GM18909 (cell line): ENCODE data around the gene COL5A1.
"Not testable (repeated sequence)": the region's sequence is repeated elsewhere in the genome, so short reads cannot be mapped to it uniquely, and the experiment has no call there.

ENCODE experiments used
- ATAC-seq: cut with Tn5 transposase; IDR thresholded peaks from one replicate; pipeline ENCODE4 v1.9.1; 2021; ENCODE audit warnings: mild to moderate bottlenecking; ENCODE audit not compliant: unreplicated experiment, poor library complexity

The COL5A1 gene

GRCh38 chr9:134670851-134671281 is 29.3 kb downstream of the COL5A1 start:
- ATAC-seq: no peak

GRCh38 chr9:134671341-134672113 is 29.9 kb downstream of the COL5A1 start:
- no peak for ATAC-seq

GRCh38 chr9:134676361-134676760 is 34.8 kb downstream of the COL5A1 start:
- ATAC-seq: no peak

- ATAC-seq: no peak
These were observed 35.3 kb downstream of the COL5A1 start for GRCh38 chr9:134676886-134677285.

GRCh38 chr9:134677743-134678142 is 36.1 kb downstream of the COL5A1 start:
- ATAC-seq: no peak

GRCh38 chr9:134678206-134678605 is 36.6 kb downstream of the COL5A1 start:
- ATAC-seq: no peak

GRCh38 chr9:134678666-134679443 is 37.3 kb downstream of the COL5A1 start:
- no peak for ATAC-seq

GRCh38 chr9:134679616-134680392 is 38.2 kb downstream of the COL5A1 start:
- no peak for ATAC-seq

- ATAC-seq: no peak
These were observed 38.9 kb downstream of the COL5A1 start for GRCh38 chr9:134680393-134681060.

GRCh38 chr9:134681061-134681661 is 39.6 kb downstream of the COL5A1 start:
- ATAC-seq: no peak

- ATAC-seq: no peak
These were observed 40.4 kb downstream of the COL5A1 start for GRCh38 chr9:134682026-134682425.

- no peak for ATAC-seq
These were observed 41.2 kb downstream of the COL5A1 start for GRCh38 chr9:134682651-134683364.

- no peak for ATAC-seq
These were observed 42.2 kb downstream of the COL5A1 start for GRCh38 chr9:134683714-134684374.

GRCh38 chr9:134684375-134684723 is 42.7 kb downstream of the COL5A1 start:
- no peak for ATAC-seq

GRCh38 chr9:134684941-134685340 is 43.3 kb downstream of the COL5A1 start:
- not testable (repeated sequence) for ATAC-seq

- no peak for ATAC-seq
These were observed 44.2 kb downstream of the COL5A1 start for GRCh38 chr9:134685784-134686183.

GRCh38 chr9:134686896-134687295 is 45.3 kb downstream of the COL5A1 start:
- no peak for ATAC-seq

- no peak for ATAC-seq
These were observed 46.0 kb downstream of the COL5A1 start for GRCh38 chr9:134687556-134687955.

- ATAC-seq: no peak
These were observed 46.6 kb downstream of the COL5A1 start for GRCh38 chr9:134688231-134688630.
